ENCODE data around the gene ADK.

ADK gene

GRCh38 chr10:74755273-74755672, 604.3 kb downstream of the ADK start:
- no peak for DNase-seq
